ENCODE measurements around the gene TMEM26. TPM values are rescaled to one million over a fixed set of nuclear protein-coding genes. Genes with fewer than 3 reads are reported as not detected.

The TMEM26 gene
- total RNA-seq, 1 donor from 2014 or later: 1.0 TPM

- DNase-seq (ENCODE audit: low spot score): no peak
- Mint-ChIP-seq H3K9me3 (ENCODE audit: low read depth) (no peaks in the 10 kb centered on the region), H3K4me1 (ENCODE audit: low read depth) (peaks cover 26% of the 10 kb centered on the region), H3K27ac (ENCODE audit: unreplicated experiment) (no peak overlapping the region), H3K27me3 (ENCODE audit: low read depth) (peaks cover 3% of the 10 kb centered on the region), H3K4me3 (ENCODE audit: unreplicated experiment) (no peak overlapping the region), H3K36me3 (ENCODE audit: low read depth) (peaks cover 2% of the 10 kb centered on the region)
- no peak for TF ChIP-seq CTCF (IDR thresholded peaks at IDR 0.05)
Measured at GRCh38 chr10:61476529-61476928, 23.3 kb upstream of the TMEM26 start.

- peak overlapping the region; percentile 14 for H3K4me3 Mint-ChIP-seq (ENCODE audit: unreplicated experiment)
- no peak for DNase-seq (ENCODE audit: low spot score)
- no peaks in the 10 kb centered on the region for H3K27me3 Mint-ChIP-seq (ENCODE audit: low read depth)
- H3K9me3 Mint-ChIP-seq (ENCODE audit: low read depth): no peaks in the 10 kb centered on the region
- H3K36me3 Mint-ChIP-seq (ENCODE audit: low read depth): no peaks in the 10 kb centered on the region
- peak overlapping the region; percentile 32 for H3K27ac Mint-ChIP-seq (ENCODE audit: unreplicated experiment)
- H3K4me1 Mint-ChIP-seq (ENCODE audit: low read depth): peaks cover 26% of the 10 kb centered on the region
- no peak for TF ChIP-seq CTCF (IDR thresholded peaks at IDR 0.05)
Measured at GRCh38 chr10:61475449-61475873, 22.3 kb upstream of the TMEM26 start.

- Mint-ChIP-seq H3K36me3 (ENCODE audit: low read depth) (no peaks in the 10 kb centered on the region), H3K9me3 (ENCODE audit: low read depth) (no peaks in the 10 kb centered on the region), H3K4me1 (ENCODE audit: low read depth) (peaks cover 19% of the 10 kb centered on the region), H3K27me3 (ENCODE audit: low read depth) (no peaks in the 10 kb centered on the region), H3K27ac (ENCODE audit: unreplicated experiment) (no peak overlapping the region), H3K4me3 (ENCODE audit: unreplicated experiment) (no peak overlapping the region)
- no peak for DNase-seq (ENCODE audit: low spot score)
- TF ChIP-seq CTCF (IDR thresholded peaks at IDR 0.05): no peak
Measured at GRCh38 chr10:61472090-61472674, 19.0 kb upstream of the TMEM26 start.

GRCh38 chr10:61471491-61471890 lies 18.3 kb upstream of the TMEM26 start:
- no peak for DNase-seq (ENCODE audit: low spot score)
- H3K36me3 Mint-ChIP-seq (ENCODE audit: low read depth): no peaks in the 10 kb centered on the region
- H3K27me3 Mint-ChIP-seq (ENCODE audit: low read depth): no peaks in the 10 kb centered on the region
- TF ChIP-seq CTCF (IDR thresholded peaks at IDR 0.05): no peak
- no peaks in the 10 kb centered on the region for H3K9me3 Mint-ChIP-seq (ENCODE audit: low read depth)
- no peak overlapping the region for H3K27ac Mint-ChIP-seq (ENCODE audit: unreplicated experiment)
- H3K4me1 Mint-ChIP-seq (ENCODE audit: low read depth): peaks cover 15% of the 10 kb centered on the region
- no peak overlapping the region for H3K4me3 Mint-ChIP-seq (ENCODE audit: unreplicated experiment)

- Mint-ChIP-seq H3K36me3 (ENCODE audit: low read depth) (no peaks in the 10 kb centered on the region), H3K4me3 (ENCODE audit: unreplicated experiment) (no peak overlapping the region), H3K27ac (ENCODE audit: unreplicated experiment) (no peak overlapping the region)
Measured at GRCh38 chr10:61470740-61471139, 17.6 kb upstream of the TMEM26 start.

More at GRCh38 chr10:61470740-61471139, 17.6 kb upstream of the TMEM26 start:
- H3K9me3 Mint-ChIP-seq (ENCODE audit: low read depth): no peaks in the 10 kb centered on the region
- H3K4me1 Mint-ChIP-seq (ENCODE audit: low read depth): peaks cover 10% of the 10 kb centered on the region
- no peaks in the 10 kb centered on the region for H3K27me3 Mint-ChIP-seq (ENCODE audit: low read depth)
- DNase-seq (ENCODE audit: low spot score): no peak
- TF ChIP-seq CTCF (IDR thresholded peaks at IDR 0.05): no peak
